H1 (cell line): ENCODE data around the gene ANXA8. TPM values are rescaled to one million over a fixed set of nuclear protein-coding genes. Genes with fewer than 3 reads are reported as not detected.
A peak's percentile ranks its signal among the peaks of the same experiment; 100 is the strongest.

ENCODE experiments used
- CTCF ChIA-PET: fragments of 300-600 bp; sonication (Branson Sonifier 250); formaldehyde crosslinking; loops from one replicate; lab custom pipeline; 2021; ENCODE audit not compliant: partially characterized antibody; lab: Charles Lee
- POLR2A ChIA-PET: fragments of 300-600 bp; sonication (Branson Sonifier 250); formaldehyde crosslinking; loops from one replicate; lab custom pipeline; 2021; ENCODE audit warnings: inconsistent platforms; ENCODE audit not compliant: partially characterized antibody; lab: Charles Lee
- DNase-seq, 2 experiments: peaks; one replicate each; pipeline versions ENCODE4 v3.0.0 to v3.0.0-alpha.2; 2010 to 2022; ENCODE audit warnings: low spot score in 2 of 2, low read depth in 1 of 2, mixed read lengths in 1 of 2
- FAIRE-seq: peaks from 2 replicates; lab custom pipeline; 2011; peaks lifted over from hg19 to GRCh38; lab: Jason Lieb, UNC
- H2AFZ ChIP-seq: 2 replicates; pipeline ENCODE4 v1.8.1; 2012; ENCODE audit warnings: low read length, inconsistent platforms
- H2AK5ac ChIP-seq: 2 replicates; pipeline ENCODE4 v1.6.1; 2013; ENCODE audit warnings: low read depth, low read length
- H2BK120ac ChIP-seq: replicated peaks from 2 replicates; pipeline ENCODE3; 2013; ENCODE audit warnings: low read depth, low read length, inconsistent platforms
- H2BK12ac ChIP-seq: 2 replicates; pipeline ENCODE4 v1.6.1; 2013; ENCODE audit warnings: low read depth, low read length
- H2BK15ac ChIP-seq: 2 replicates; pipeline ENCODE4 v1.6.1; 2013; ENCODE audit warnings: low read length
- H2BK20ac ChIP-seq: 2 replicates; pipeline ENCODE4 v1.6.1; 2013; ENCODE audit warnings: low read length
- H2BK5ac ChIP-seq: 2 replicates; pipeline ENCODE4 v1.6.1; 2013; ENCODE audit warnings: low read depth, low read length
- H3K14ac ChIP-seq: 2 replicates; pipeline ENCODE4 v1.6.1; 2013; ENCODE audit warnings: inconsistent platforms; ENCODE audit not compliant: insufficient read length
- H3K18ac ChIP-seq: 2 replicates; pipeline ENCODE4 v1.6.1; 2013; ENCODE audit warnings: low read length; ENCODE audit errors: extremely low read depth
- H3K23ac ChIP-seq: 2 replicates; pipeline ENCODE4 v1.6.1; 2013; ENCODE audit warnings: inconsistent platforms; ENCODE audit not compliant: insufficient read length
- H3K23me2 ChIP-seq: 2 replicates; pipeline ENCODE4 v1.6.1; 2013; ENCODE audit warnings: low read depth, low read length
- H3K27ac ChIP-seq: 2 replicates; pipeline ENCODE4 v1.6.1; 2011; ENCODE audit warnings: low read depth, low read length, inconsistent platforms
- H3K27me3 ChIP-seq, 4 experiments: replicated peaks in 1 of 4; 1 replicate in 1 of 4; 2 replicates in 3 of 4; pipeline versions ENCODE4 v1.6.1 to v1.8.1; 2011 to 2013; ENCODE audit warnings: low read length in 3 of 4, mild to moderate bottlenecking in 3 of 4, inconsistent platforms in 2 of 4, mixed read lengths in 2 of 4, moderate library complexity in 1 of 4; ENCODE audit not compliant: control insufficient read depth in 3 of 4, insufficient read depth in 3 of 4; ENCODE audit errors: extremely low read depth in 1 of 4
- H3K36me3 ChIP-seq, 4 experiments: 2 replicates each; pipeline versions ENCODE4 v1.6.1 to v1.8.1; 2011 to 2013; ENCODE audit warnings: mild to moderate bottlenecking in 4 of 4, low read length in 3 of 4, moderate library complexity in 2 of 4, control low read depth in 1 of 4, inconsistent platforms in 1 of 4; ENCODE audit not compliant: insufficient read depth in 4 of 4, control insufficient read depth in 2 of 4
- H3K4ac ChIP-seq: replicated peaks from 2 replicates; pipeline ENCODE3; 2013; ENCODE audit warnings: low read length, low read depth, mixed read lengths, inconsistent platforms; ENCODE audit not compliant: insufficient read length
- H3K4me1 ChIP-seq, 4 experiments: replicated peaks in 1 of 4; 1 replicate in 1 of 4; 2 replicates in 3 of 4; pipeline versions ENCODE4 v1.6.1 to v1.8.1; 2011 to 2013; ENCODE audit warnings: low read length in 3 of 4, inconsistent platforms in 2 of 4, mixed read lengths in 1 of 4; ENCODE audit not compliant: insufficient read depth in 4 of 4, control insufficient read depth in 3 of 4
- H3K4me2 ChIP-seq, 2 experiments: 2 replicates each; pipeline versions ENCODE4 v1.6.1 to v1.8.1; 2011 to 2013; ENCODE audit warnings: low read depth in 2 of 2, low read length in 2 of 2, control low read depth in 1 of 2, inconsistent platforms in 1 of 2, mild to moderate bottlenecking in 1 of 2; ENCODE audit not compliant: insufficient read depth in 1 of 2
- H3K4me3 ChIP-seq, 4 experiments: fragments of 200-600, 300-600 bp in 1 of 4; sonication (generic), shearing (Covaris generic), sonication (Bioruptor Twin) in 1 of 4; 2 replicates each; pipeline versions ENCODE4 v1.5.1 to v1.8.1; 2011 to 2016; ENCODE audit warnings: low read length in 4 of 4, low read depth in 3 of 4, control low read depth in 2 of 4, inconsistent platforms in 2 of 4, mild to moderate bottlenecking in 2 of 4, mixed read lengths in 1 of 4, moderate library complexity in 1 of 4; ENCODE audit not compliant: insufficient read depth in 2 of 4; ENCODE audit errors: extremely low read depth in 1 of 4
- H3K56ac ChIP-seq: replicated peaks from 2 replicates; pipeline ENCODE3; 2013; ENCODE audit warnings: low read depth, mild to moderate bottlenecking, mixed read lengths, low read length, inconsistent platforms; ENCODE audit not compliant: insufficient read length
- H3K79me1 ChIP-seq: 2 replicates; pipeline ENCODE4 v1.6.1; 2013; ENCODE audit warnings: low read depth, low read length, control low read depth
- H3K79me2 ChIP-seq, 2 experiments: 2 replicates each; pipeline versions ENCODE4 v1.6.1 to v1.8.1; 2012 to 2013; ENCODE audit warnings: low read length in 2 of 2, mild to moderate bottlenecking in 2 of 2, inconsistent platforms in 1 of 2; ENCODE audit not compliant: insufficient read depth in 2 of 2, control insufficient read depth in 1 of 2
- H3K9ac ChIP-seq, 4 experiments: replicated peaks in 1 of 4; 1 replicate in 1 of 4; 2 replicates in 3 of 4; pipeline versions ENCODE4 v1.6.1 to v1.8.1; 2011 to 2013; ENCODE audit warnings: low read depth in 3 of 4, low read length in 3 of 4, control low read depth in 2 of 4, mild to moderate bottlenecking in 2 of 4, moderate library complexity in 2 of 4, inconsistent platforms in 1 of 4; ENCODE audit errors: extremely low read depth in 1 of 4
- H3K9me3 ChIP-seq, 2 experiments: 2 replicates each; pipeline versions ENCODE4 v1.6.1 to v1.8.1; 2012 to 2013; ENCODE audit warnings: mild to moderate bottlenecking in 2 of 2, moderate library complexity in 2 of 2, control low read depth in 1 of 2, inconsistent platforms in 1 of 2, low read depth in 1 of 2, low read length in 1 of 2, mixed read lengths in 1 of 2; ENCODE audit not compliant: insufficient read depth in 2 of 2
- H4K20me1 ChIP-seq, 2 experiments: replicated peaks in 1 of 2; 2 replicates each; pipeline versions ENCODE3 to v1.8.1; 2011 to 2013; ENCODE audit warnings: inconsistent platforms in 2 of 2, low read length in 2 of 2, mild to moderate bottlenecking in 1 of 2; ENCODE audit not compliant: insufficient read depth in 2 of 2, control insufficient read depth in 1 of 2
- H4K5ac ChIP-seq: 2 replicates; pipeline ENCODE4 v1.6.1; 2013; ENCODE audit warnings: low read length, low read depth, mixed read lengths, inconsistent platforms; ENCODE audit not compliant: insufficient read length
- H4K8ac ChIP-seq: 2 replicates; pipeline ENCODE4 v1.8.0; 2013; ENCODE audit warnings: mild to moderate bottlenecking, moderate library complexity, low read length, inconsistent platforms; ENCODE audit not compliant: insufficient read depth; ENCODE audit errors: extremely low read depth
- H4K91ac ChIP-seq: replicated peaks from 2 replicates; pipeline ENCODE3; 2013; ENCODE audit warnings: low read length, mixed read lengths, inconsistent platforms; ENCODE audit not compliant: insufficient read length
- CHD2 ChIP-seq: IDR thresholded peaks from 2 replicates; pipeline ENCODE4 v1.6.1; 2012; ENCODE audit warnings: low read length, improper control_type of control experiment
- HDAC6 ChIP-seq: IDR thresholded peaks from one replicate; pipeline ENCODE4 v1.7.1; 2012; ENCODE audit warnings: low read depth, mild to moderate bottlenecking, inconsistent platforms, low read length, moderate library complexity
- JUND ChIP-seq: IDR thresholded peaks from 2 replicates; pipeline ENCODE4 v1.6.1; 2011; ENCODE audit warnings: mild to moderate bottlenecking, improper control_type of control experiment, low read length
- MAFK ChIP-seq: IDR thresholded peaks from 2 replicates; pipeline ENCODE4 v1.6.1; 2012; ENCODE audit warnings: low read depth, mild to moderate bottlenecking, improper control_type of control experiment, low read length
- RFX5 ChIP-seq: IDR thresholded peaks from 2 replicates; pipeline ENCODE4 v1.6.1; 2011; ENCODE audit warnings: low read depth, low read length, improper control_type of control experiment, borderline replicate concordance
- RXRA ChIP-seq: IDR thresholded peaks from 2 replicates; pipeline ENCODE4 v1.6.1; 2011; ENCODE audit warnings: low read depth, mild to moderate bottlenecking, low read length, moderate library complexity; ENCODE audit not compliant: insufficient read depth
- SP4 ChIP-seq: IDR thresholded peaks from 2 replicates; pipeline ENCODE4 v1.6.1; 2012; ENCODE audit warnings: low read length, inconsistent platforms
- WGBS, 2 experiments: shearing (Covaris generic) in 1 of 2; methylation state at CpG; one replicate each; pipeline versions ENCODE4 v1.1.6 to v1.1.7; 2013 to 2015; ENCODE audit warnings: low lambda C conversion rate in 2 of 2, mixed read lengths in 2 of 2, inconsistent platforms in 1 of 2, low coverage in 1 of 2, missing lambda C conversion rate in 1 of 2; ENCODE audit not compliant: insufficient replicate concordance in 2 of 2, insufficient coverage in 1 of 2, insufficient read length in 1 of 2; ENCODE audit errors: extremely low coverage in 1 of 2, missing lambda C conversion rate in 1 of 2; 5-methylcytosine and 5-hydroxymethylcytosine counted together
- polyA plus RNA-seq, 7 experiments: library from polyadenylated mRNA; depleted of rRNA in 3 of 7; stranded (reverse) in 5 of 7; unstranded in 2 of 7; fragments of >200 nt in 5 of 7; fragments of 200-250 nt in 2 of 7; gene quantifications; 1 replicate in 5 of 7; 2 replicates in 1 of 7; 4 replicates in 1 of 7; pipeline versions ENCODE4 v1.2.1 to v1.2.3, GENCODE V29; 2011 to 2013; ENCODE audit warnings: missing spikeins in 2 of 7, mixed read lengths in 2 of 7
- total RNA-seq: library from RNA; stranded (reverse); fragmentation: NEBNext Ultra II Directional; extraction: Animal tissue kit (Norgen Biotek cat#: 25700); gene quantifications from 2 replicates; pipeline ENCODE4 v1.2.1, GENCODE V29; 2021

The ANXA8 gene
- total and polyA plus RNA-seq, 2 of the 8 experiments (the other 6 are each of a cell fraction or from before 2014, with no cell fraction given), result 0.15 TPM; not detected in 1

DNA sequence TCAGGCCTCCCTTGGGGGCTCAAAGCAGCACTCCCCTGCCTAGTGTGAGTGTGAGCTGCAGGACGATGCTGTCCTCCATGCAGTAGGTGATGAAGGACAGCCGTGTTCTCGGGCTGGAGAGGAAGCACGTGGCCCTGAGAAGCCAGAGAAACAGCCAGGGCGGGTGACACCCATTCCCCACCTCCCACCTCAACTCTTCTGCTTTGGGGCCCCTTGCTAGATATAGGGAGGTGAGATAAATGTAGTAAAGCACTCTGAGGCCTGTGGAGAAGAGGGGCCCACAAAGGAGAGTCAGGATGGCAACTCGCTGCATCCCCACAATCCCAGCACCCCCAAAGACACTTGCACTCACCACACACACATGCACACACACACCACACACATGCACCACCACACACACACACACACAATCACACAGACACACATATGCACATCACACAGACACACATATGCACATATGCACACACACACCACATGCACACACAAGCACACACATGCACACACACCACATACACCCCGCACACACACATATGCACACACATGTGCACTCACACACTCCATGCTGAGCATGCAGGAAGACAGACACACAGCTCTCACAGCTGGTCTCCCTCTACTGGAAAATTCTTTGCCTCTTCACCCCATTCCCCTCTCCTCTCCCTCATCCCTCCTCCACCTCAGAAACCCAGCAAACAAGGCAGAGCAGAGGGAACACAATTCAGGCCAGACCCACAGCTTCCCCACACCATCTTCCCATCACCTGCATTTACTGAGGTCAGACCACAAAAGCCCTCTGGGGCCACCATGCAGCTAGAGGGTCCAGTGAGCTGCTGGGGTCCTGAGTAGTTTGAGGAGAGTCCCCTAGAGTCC is 30.5 kb downstream of the ANXA8 start:
- no peak overlapping the region for H3K27ac ChIP-seq
- peak overlapping the region; percentile 53 for H3K4ac ChIP-seq
- ChIA-PET POLR2A (interaction anchor here (0.6 kb wide), 1 partner anchor 140 kb away, joined by 3 read pairs; no protein-coding TSS in a partner anchor), CTCF (interaction anchor here (1.2 to 1.7 kb wide), 3 partner anchors 11 to 91 kb away, joined by 3 to 6 read pairs (median 3); no protein-coding TSS in a partner anchor)
- H3K14ac ChIP-seq, result no peak overlapping the region
- H3K9me3 ChIP-seq, result no peaks in the 10 kb centered on the region
- H3K36me3 ChIP-seq, result no peaks in the 10 kb centered on the region
- no peaks in the 10 kb centered on the region for H3K27me3 ChIP-seq
- H3K4me1 ChIP-seq, result peaks cover 0 to 7% (median 3%) of the 10 kb centered on the region in 4 experiments; a peak in 4 of 7 replicates
- peak overlapping the region; percentile 65; the same call in 1 of the 2 replicates for H2BK15ac ChIP-seq
- H4K8ac ChIP-seq, result peak overlapping the region; percentile 20; the same call in 1 of the 2 replicates
- 74% methylated on average over 6 of the region's 7 CpGs; no CpG with 5 or more reads in 1 of the 2 experiments for WGBS, 2 experiments
- H2BK5ac ChIP-seq, result 0 out of 2 replicates have a peak overlapping the region, but pooled peaks have one; percentile 35
- FAIRE-seq, result no peak
- peaks cover 0 to 2% of the 10 kb centered on the region in 2 experiments for H4K20me1 ChIP-seq
- H2BK12ac ChIP-seq, result peak overlapping the region; percentile 90; the same call in 1 of the 2 replicates
- H2AK5ac ChIP-seq, result 0 out of 2 replicates have a peak overlapping the region, but pooled peaks have one; percentile 33
- H2BK120ac ChIP-seq, result no peak overlapping the region
- H3K4me3 ChIP-seq, result no peak overlapping the region
- peak overlapping the region; percentile 60; the same call in 1 of the 2 replicates for H3K18ac ChIP-seq
- H2AFZ ChIP-seq, result 0 out of 2 replicates have a peak overlapping the region, but pooled peaks have one; percentile 40
- H4K91ac ChIP-seq, result no peak overlapping the region
- no peaks in the 10 kb centered on the region for H3K79me1 ChIP-seq
- no peak for TF ChIP-seq HDAC6
- TF ChIP-seq SP4, result no peak
- TF ChIP-seq MAFK, result no peak
- TF ChIP-seq JUND, result no peak
- no peak for TF ChIP-seq RFX5
- TF ChIP-seq CHD2, result no peak
- no peak for TF ChIP-seq RXRA
- no peak overlapping the region for H4K5ac ChIP-seq
- peaks cover 6% of the 10 kb centered on the region; the same call in 1 of the 2 replicates for H3K23me2 ChIP-seq
- 0 out of 2 replicates have a peak overlapping the region, but pooled peaks have one; percentile 9 for H2BK20ac ChIP-seq
- no peak overlapping the region for H3K56ac ChIP-seq
- H3K9ac ChIP-seq, result no peak overlapping the region
- no peak overlapping the region for H3K4me2 ChIP-seq
- no peak for DNase-seq
- H3K23ac ChIP-seq, result no peak overlapping the region
- H3K79me2 ChIP-seq, result no peaks in the 10 kb centered on the region
